GM12878 (cell line): ENCODE measurements around the gene SIVA1.

Source experiments
- ATF7 ChIP-seq: fragments of 450-650 bp; IDR thresholded peaks from 2 replicates; pipeline ENCODE4 v1.6.1; 2016; ENCODE audit warnings: low read depth, mild to moderate bottlenecking
- EP300 ChIP-seq, 2 experiments: fragments of 150-350 bp in 1 of 2; IDR thresholded peaks; 2 replicates each; pipeline ENCODE4 v1.6.1; 2011 to 2012; ENCODE audit warnings: low read depth in 2 of 2, low read length in 2 of 2, borderline replicate concordance in 1 of 2, improper control_type of control experiment in 1 of 2, inconsistent platforms in 1 of 2; ENCODE audit not compliant: control insufficient read depth in 1 of 2
- GABPA ChIP-seq: IDR thresholded peaks from 2 replicates; pipeline ENCODE4 v1.6.1; 2014; ENCODE audit warnings: antibody characterized with exemption, low read depth, mild to moderate bottlenecking, inconsistent platforms
- NFXL1 ChIP-seq: fragments of 450-650 bp; IDR thresholded peaks from 2 replicates; pipeline ENCODE4 v1.6.1; 2017; ENCODE audit warnings: antibody characterized with exemption, mild to moderate bottlenecking, borderline replicate concordance
- TF ChIP-seq, protein P1 (sequence below), 3 experiments: IDR thresholded peaks in 2 of 3; conservative IDR thresholded peaks in 1 of 3; 2 replicates each; pipeline ENCODE4 v1.5.1; 2011; ENCODE audit warnings: low read depth in 3 of 3, low read length in 3 of 3, mild to moderate bottlenecking in 3 of 3, control low read depth in 2 of 3, moderate library complexity in 2 of 3, inconsistent platforms in 1 of 3, mixed read lengths in 1 of 3; ENCODE audit not compliant: control insufficient read depth in 2 of 3, insufficient read depth in 1 of 3; ENCODE audit errors: extremely low read depth in 1 of 3

DNA sequence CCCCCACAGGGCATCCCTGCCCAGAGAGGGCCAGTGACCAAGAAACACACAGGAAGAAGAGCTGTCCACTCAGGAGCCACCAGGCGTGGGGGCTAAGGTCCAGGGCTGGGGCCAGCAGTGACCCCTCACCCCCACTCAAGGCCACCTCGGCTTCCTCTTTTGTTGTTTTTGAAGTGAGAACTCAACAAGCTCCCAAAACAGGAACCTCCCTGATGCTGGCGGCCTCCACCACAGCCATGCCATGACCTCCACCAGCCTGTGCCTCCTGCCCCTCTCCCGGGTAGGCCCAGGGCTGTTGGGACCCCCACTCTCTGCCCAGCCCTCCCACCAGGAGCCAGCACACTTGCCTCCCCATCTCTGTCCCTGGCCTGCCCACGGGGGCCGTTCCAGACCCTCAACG lies 34.8 kb downstream of the SIVA1 start:
- no peak for TF ChIP-seq NFXL1
- no peak for TF ChIP-seq GABPA
- no peak for TF ChIP-seq EP300 (IDR thresholded peaks at IDR 0.05; ENCODE audit: borderline replicate concordance in 1 of 2, control insufficient read depth in 1 of 2, low read depth in 2 of 2, low read length in 2 of 2)
- TF ChIP-seq, protein P1, sequence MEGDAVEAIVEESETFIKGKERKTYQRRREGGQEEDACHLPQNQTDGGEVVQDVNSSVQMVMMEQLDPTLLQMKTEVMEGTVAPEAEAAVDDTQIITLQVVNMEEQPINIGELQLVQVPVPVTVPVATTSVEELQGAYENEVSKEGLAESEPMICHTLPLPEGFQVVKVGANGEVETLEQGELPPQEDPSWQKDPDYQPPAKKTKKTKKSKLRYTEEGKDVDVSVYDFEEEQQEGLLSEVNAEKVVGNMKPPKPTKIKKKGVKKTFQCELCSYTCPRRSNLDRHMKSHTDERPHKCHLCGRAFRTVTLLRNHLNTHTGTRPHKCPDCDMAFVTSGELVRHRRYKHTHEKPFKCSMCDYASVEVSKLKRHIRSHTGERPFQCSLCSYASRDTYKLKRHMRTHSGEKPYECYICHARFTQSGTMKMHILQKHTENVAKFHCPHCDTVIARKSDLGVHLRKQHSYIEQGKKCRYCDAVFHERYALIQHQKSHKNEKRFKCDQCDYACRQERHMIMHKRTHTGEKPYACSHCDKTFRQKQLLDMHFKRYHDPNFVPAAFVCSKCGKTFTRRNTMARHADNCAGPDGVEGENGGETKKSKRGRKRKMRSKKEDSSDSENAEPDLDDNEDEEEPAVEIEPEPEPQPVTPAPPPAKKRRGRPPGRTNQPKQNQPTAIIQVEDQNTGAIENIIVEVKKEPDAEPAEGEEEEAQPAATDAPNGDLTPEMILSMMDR (IDR thresholded peaks at IDR 0.05 in 2 of 3, conservative IDR thresholded peaks at IDR 0.05 in 1 of 3; ENCODE audit: control insufficient read depth in 2 of 3, extremely low read depth in 1 of 3, insufficient read depth in 1 of 3, low read depth in 3 of 3, low read length in 3 of 3) = no peak
- TF ChIP-seq ATF7 = no peak
